GM10248 (cell line): Measurements from ENCODE around the gene ZNF385C.

Experiments used
- CTCF ChIA-PET: fragments of 300-600 bp; sonication (Branson Sonifier 250); formaldehyde crosslinking; extraction: SDS; loops from one replicate; lab custom pipeline; 2021; ENCODE audit warnings: antibody characterized with exemption; lab: Yijun Ruan, JAX
- POLR2A ChIA-PET: fragments of 350-650 bp; sonication (Branson Sonifier 250); formaldehyde crosslinking; extraction: SDS; loops from one replicate; lab custom pipeline; 2020; ENCODE audit warnings: antibody characterized with exemption; lab: Yijun Ruan, JAX
- DNase-seq: peaks from one replicate; pipeline ENCODE4 v3.0.0; 2012; ENCODE audit errors: extremely low spot score
- CTCF ChIP-seq: IDR thresholded peaks from 2 replicates; pipeline ENCODE4 v1.5.1; 2012; ENCODE audit warnings: mild to moderate bottlenecking, low read depth; ENCODE audit errors: extremely low read depth, missing control alignments, control extremely low read depth

The ZNF385C gene

GRCh38 chr17:42027961-42028790 is 70.1 kb downstream of the ZNF385C start:
- CTCF ChIA-PET: interaction anchor here (0.8 to 7.0 kb wide), 9 partner anchors 8 to 92 kb away, joined by 3 to 77 read pairs (median 4); partner anchors contain the start of genes NKIRAS2 and ZNF385C
- POLR2A ChIA-PET: interaction anchor here (0.6 to 1.6 kb wide), 2 partner anchors 9 to 73 kb away, joined by 4 to 9 read pairs; no protein-coding TSS in a partner anchor
- no peak for DNase-seq
- no peak for TF ChIP-seq CTCF

- CTCF ChIA-PET: interaction anchor here (1.0 to 7.0 kb wide), 7 partner anchors 9 to 154 kb away, joined by 3 to 77 read pairs (median 5); partner anchors contain the start of genes KCNH4 and ZNF385C
- no peak for TF ChIP-seq CTCF
- no peak for DNase-seq
- POLR2A ChIA-PET: interaction anchor here (1.6 kb wide), 1 partner anchor 9 kb away, joined by 4 read pairs; no protein-coding TSS in a partner anchor
These were observed 70.7 kb downstream of the ZNF385C start for GRCh38 chr17:42027590-42027889.

GRCh38 chr17:42026857-42027589 is 71.2 kb downstream of the ZNF385C start:
- CTCF ChIA-PET: interaction anchor here (1.0 to 10.4 kb wide), 13 partner anchors 9 to 154 kb away, joined by 3 to 123 read pairs (median 14); partner anchors contain the start of genes CNP, DNAJC7, KAT2A and KCNH4
- no peak for DNase-seq
- POLR2A ChIA-PET: interaction anchor here (1.6 kb wide), 1 partner anchor 10 kb away, joined by 4 read pairs; no protein-coding TSS in a partner anchor
- no peak for TF ChIP-seq CTCF

GRCh38 chr17:42025936-42026335 is 72.3 kb downstream of the ZNF385C start:
- no peak for DNase-seq
- ChIA-PET POLR2A (interaction anchor here (0.6 to 1.1 kb wide), 3 partner anchors 9 to 88 kb away, joined by 3 to 6 read pairs (median 4); partner anchors contain the start of gene DNAJC7), CTCF (interaction anchor here (0.6 to 10.4 kb wide), 26 partner anchors 8 to 492 kb away, joined by 3 to 123 read pairs (median 8); partner anchors contain the start of genes CNP, DHX58, DNAJC7 and KAT2A)
- TF ChIP-seq CTCF: no peak

GRCh38 chr17:42025191-42025579 is 73.1 kb downstream of the ZNF385C start:
- POLR2A ChIA-PET: interaction anchor here (0.6 to 1.1 kb wide), 3 partner anchors 8 to 89 kb away, joined by 3 to 6 read pairs (median 3); partner anchors contain the start of gene DNAJC7
- CTCF ChIA-PET: interaction anchor here (0.6 to 10.4 kb wide), 34 partner anchors 7 to 493 kb away, joined by 3 to 123 read pairs (median 6); partner anchors contain the start of genes CNP, DHX58, DNAJC7 and KAT2A
- no peak for TF ChIP-seq CTCF
- DNase-seq: no peak
